Endodermal cell (in vitro differentiated cells): ENCODE results near the gene PER2. TPM values are rescaled to one million over a fixed set of nuclear protein-coding genes. Genes with fewer than 3 reads are reported as not detected.

Experiments
- DNase-seq: peaks from one replicate; pipeline ENCODE4 v3.0.0-alpha.2; 2017
- H3K27ac ChIP-seq: 2 replicates; pipeline ENCODE4 v1.5.1; 2013; ENCODE audit warnings: mild to moderate bottlenecking, low read depth, low read length, moderate library complexity
- H3K27me3 ChIP-seq: 2 replicates; pipeline ENCODE4 v1.6.1; 2013; ENCODE audit warnings: mild to moderate bottlenecking, low read length, moderate library complexity; ENCODE audit not compliant: insufficient read depth, control insufficient read depth, poor library complexity, severe bottlenecking
- H3K36me3 ChIP-seq: 2 replicates; pipeline ENCODE4 v1.7.0; 2013; ENCODE audit warnings: mild to moderate bottlenecking, low read length, moderate library complexity; ENCODE audit not compliant: control insufficient read depth, insufficient read depth
- H3K4me1 ChIP-seq: one replicate; pipeline ENCODE4 v1.7.0; 2013; ENCODE audit warnings: low read length; ENCODE audit not compliant: control insufficient read depth, insufficient read depth
- H3K4me3 ChIP-seq: 2 replicates; pipeline ENCODE4 v1.5.1; 2013; ENCODE audit warnings: mild to moderate bottlenecking, low read length, moderate library complexity
- H3K9ac ChIP-seq: 2 replicates; pipeline ENCODE4 v1.6.1; 2013; ENCODE audit warnings: mild to moderate bottlenecking, low read length, moderate library complexity; ENCODE audit not compliant: poor library complexity, severe bottlenecking; ENCODE audit errors: extremely low read depth
- H3K9me3 ChIP-seq: 2 replicates; pipeline ENCODE4 v1.6.1; 2013; ENCODE audit warnings: mild to moderate bottlenecking, low read length, moderate library complexity; ENCODE audit not compliant: control insufficient read depth
- H3K27ac Mint-ChIP-seq: 2 replicates; pipeline ENCODE4 v1.8.0; 2020; ENCODE audit warnings: mixed read lengths
- H3K27me3 Mint-ChIP-seq: 2 replicates; pipeline ENCODE4 v1.8.0; 2021; ENCODE audit warnings: mild to moderate bottlenecking, mixed read lengths; ENCODE audit not compliant: insufficient read depth
- H3K36me3 Mint-ChIP-seq: 2 replicates; pipeline ENCODE4 v1.8.0; 2020; ENCODE audit warnings: low read depth, mixed read lengths
- H3K4me1 Mint-ChIP-seq: 2 replicates; pipeline ENCODE4 v1.8.0; 2020; ENCODE audit warnings: mixed read lengths
- H3K4me3 Mint-ChIP-seq: 2 replicates; pipeline ENCODE4 v1.8.0; 2020; ENCODE audit warnings: mild to moderate bottlenecking, moderate library complexity, mixed read lengths
- H3K9me3 Mint-ChIP-seq: 2 replicates; pipeline ENCODE4 v1.8.0; 2020; ENCODE audit warnings: mild to moderate bottlenecking, mixed read lengths
- CTCF ChIP-seq: fragments of 200-600 bp; sonication (generic); conservative IDR thresholded peaks from 2 replicates; pipeline ENCODE4 v1.5.0; 2021; ENCODE audit warnings: antibody characterized with exemption, mild to moderate bottlenecking
- WGBS, 2 experiments: methylation state at CpG; one replicate each; pipeline versions ENCODE4 v1.1.5 to v1.1.7; 2013; ENCODE audit warnings: missing lambda C conversion rate in 2 of 2, mixed read lengths in 1 of 2; ENCODE audit not compliant: insufficient coverage in 1 of 2, insufficient read length in 1 of 2; 5-methylcytosine and 5-hydroxymethylcytosine counted together
- total RNA-seq, 2 donors: library from RNA; stranded (reverse); fragmentation: NEBNext Ultra II Directional in 1 of 2; extraction: Animal tissue kit (Norgen Biotek cat#: 25700) in 1 of 2; gene quantifications; 2 replicates in 1 of 2; 3 replicates in 1 of 2; pipeline ENCODE4 v1.2.1, GENCODE V29; 2021

PER2 gene
- total RNA-seq, 2 donors from 2014 or later = 9.7 to 13.5 TPM

DNA sequence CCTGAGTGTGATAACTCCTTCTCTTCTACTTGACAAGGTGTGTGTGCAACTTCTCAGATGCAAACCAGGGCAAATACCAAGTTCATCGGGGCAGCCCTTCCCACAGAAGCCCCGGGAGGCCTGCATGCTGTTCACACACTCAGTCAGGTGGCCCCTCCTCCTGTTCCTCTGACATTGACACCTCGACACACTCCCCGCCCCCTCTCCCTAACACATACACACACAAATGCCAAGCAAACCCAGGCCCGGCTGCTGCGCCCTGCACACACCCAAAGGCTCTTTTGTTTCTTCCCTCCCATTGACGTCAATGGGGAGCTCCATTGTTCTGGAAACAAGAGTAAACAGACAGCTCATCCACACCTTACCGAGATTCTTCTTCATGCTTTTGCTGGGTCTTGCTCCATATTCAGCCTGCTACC lies 1.7 kb upstream of the PER2 start:
- Histone ChIP-seq H3K4me3 (peak overlapping the region; percentile 82), H3K4me1 (peaks cover 37% of the 10 kb centered on the region), H3K27me3 (no peaks in the 10 kb centered on the region), H3K27ac (no peak overlapping the region), H3K36me3 (no peaks in the 10 kb centered on the region), H3K9me3 (no peaks in the 10 kb centered on the region), H3K9ac (peak overlapping the region; percentile 62)
- peak; percentile 94 for DNase-seq
- H3K4me1 Mint-ChIP-seq = peaks cover 50% of the 10 kb centered on the region
- no peaks in the 10 kb centered on the region for H3K36me3 Mint-ChIP-seq
- no peak for TF ChIP-seq CTCF
- peaks cover 3% of the 10 kb centered on the region for H3K27me3 Mint-ChIP-seq
- no peaks in the 10 kb centered on the region for H3K9me3 Mint-ChIP-seq
- peak overlapping the region; percentile 72 for H3K4me3 Mint-ChIP-seq
- peak overlapping the region; percentile 89 for H3K27ac Mint-ChIP-seq
- WGBS, 2 experiments = 5 to 15% methylated on average over 4 to 8 of the region's 8 CpGs

- Histone ChIP-seq H3K27ac (no peak overlapping the region), H3K27me3 (no peaks in the 10 kb centered on the region), H3K4me3 (peak overlapping the region; percentile 82), H3K9ac (peak overlapping the region; percentile 62), H3K9me3 (no peaks in the 10 kb centered on the region), H3K4me1 (peaks cover 36% of the 10 kb centered on the region), H3K36me3 (no peaks in the 10 kb centered on the region)
- peaks cover under 1% of the 10 kb centered on the region for H3K36me3 Mint-ChIP-seq
- no peak for DNase-seq
- TF ChIP-seq CTCF = no peak
- peaks cover 52% of the 10 kb centered on the region for H3K4me1 Mint-ChIP-seq
- peak overlapping the region; percentile 72 for H3K4me3 Mint-ChIP-seq
- H3K27ac Mint-ChIP-seq = peak overlapping the region; percentile 89
- H3K27me3 Mint-ChIP-seq = peaks cover 1% of the 10 kb centered on the region
- WGBS, 2 experiments = 29 to 31% methylated on average over 13 of the region's 13 CpGs
- no peaks in the 10 kb centered on the region for H3K9me3 Mint-ChIP-seq
Observed at GRCh38 chr2:238289574-238289973, 1.2 kb upstream of the PER2 start.

DNA sequence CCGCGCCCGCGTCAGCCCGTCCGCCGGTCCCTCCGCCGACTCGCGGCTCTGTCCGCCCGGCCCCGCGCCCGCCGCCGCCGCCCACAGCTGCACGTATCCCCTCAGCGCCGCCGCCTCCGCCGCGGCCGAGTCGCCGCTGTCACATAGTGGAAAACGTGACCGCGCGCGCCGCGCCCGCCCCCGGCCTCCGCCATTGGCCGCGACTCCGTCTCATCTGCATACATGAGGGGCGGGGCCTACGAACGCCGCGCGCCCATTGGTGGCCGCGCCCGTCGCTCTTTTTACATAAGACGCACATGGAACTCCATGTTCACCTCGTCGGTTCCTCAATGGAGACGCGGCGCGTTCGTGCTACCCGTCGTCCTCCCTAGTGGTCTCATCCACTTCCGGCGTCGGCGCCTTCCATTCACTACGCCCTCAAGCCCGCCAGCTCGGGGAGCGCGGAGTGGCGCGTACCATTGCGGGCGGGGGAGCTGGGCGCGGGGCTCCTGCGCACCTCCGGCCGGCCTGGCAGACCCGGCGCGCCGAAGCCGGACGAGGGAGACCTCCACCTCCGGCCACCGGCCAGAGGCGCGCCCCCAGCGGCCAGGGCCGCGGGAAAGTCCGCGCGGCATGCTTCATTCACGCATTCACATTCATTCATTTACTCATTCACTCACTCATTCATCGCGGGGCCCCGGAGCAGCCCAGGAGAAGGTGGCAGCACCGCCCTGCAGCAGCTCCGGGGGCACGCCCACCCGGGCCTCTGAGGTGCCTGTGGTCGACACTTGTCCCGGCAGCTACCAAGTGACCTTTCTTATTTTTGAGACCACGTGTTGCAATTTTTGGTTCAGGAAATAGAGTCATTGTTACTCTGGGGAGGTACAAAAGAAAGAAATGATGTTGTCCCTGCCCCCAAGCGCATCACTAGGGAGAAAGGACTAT lies 502 bp upstream of the PER2 start:
- Mint-ChIP-seq H3K27me3 (no peaks in the 10 kb centered on the region), H3K36me3 (peaks cover 2% of the 10 kb centered on the region), H3K27ac (peak overlapping the region; percentile 89), H3K4me3 (peak overlapping the region; percentile 72), H3K4me1 (peaks cover 51% of the 10 kb centered on the region), H3K9me3 (no peaks in the 10 kb centered on the region)
- 0 to 1% methylated on average over 53 to 108 of the region's 108 CpGs for WGBS, 2 experiments
- peak; percentile 99 for DNase-seq
- no peaks in the 10 kb centered on the region for H3K27me3 ChIP-seq
- peak overlapping the region; percentile 81 for H3K27ac ChIP-seq
- peaks cover 36% of the 10 kb centered on the region for H3K4me1 ChIP-seq
- H3K4me3 ChIP-seq = peak overlapping the region; percentile 82
- TF ChIP-seq CTCF = peak; percentile 73
- peak overlapping the region; percentile 91 for H3K9ac ChIP-seq
- H3K36me3 ChIP-seq = no peaks in the 10 kb centered on the region
- no peaks in the 10 kb centered on the region for H3K9me3 ChIP-seq
